Neural progenitor cell (in vitro differentiated cells): Measurements from ENCODE around the gene H2BK1. TPM values are rescaled to one million over a fixed set of nuclear protein-coding genes. Genes with fewer than 3 reads are reported as not detected.
A peak's percentile ranks its signal among the peaks of the same experiment; 100 is the strongest.

ENCODE experiments used
- DNase-seq: peaks from one replicate; pipeline ENCODE4 v3.0.0-alpha.2; 2016; ENCODE audit warnings: low spot score
- H2AFZ ChIP-seq: fragments of 200-600 bp; sonication (generic); replicated peaks from 2 replicates; pipeline ENCODE4 v1.6.1; 2016; ENCODE audit warnings: antibody characterized with exemption
- H3F3A ChIP-seq: fragments of 200-600 bp; sonication (generic); 2 replicates; pipeline ENCODE4 v1.6.1; 2016; ENCODE audit warnings: antibody characterized with exemption, low read depth
- H3K27ac ChIP-seq: fragments of 200-600 bp; sonication (generic); 2 replicates; pipeline ENCODE4 v1.5.1; 2016; ENCODE audit warnings: mild to moderate bottlenecking
- H3K27me3 ChIP-seq: fragments of 200-600 bp; sonication (generic); 2 replicates; pipeline ENCODE4 v1.6.1; 2016; ENCODE audit warnings: mild to moderate bottlenecking, moderate library complexity
- H3K36me3 ChIP-seq: fragments of 200-600 bp; sonication (generic); 2 replicates; pipeline ENCODE4 v1.5.1; 2016
- H3K4me1 ChIP-seq: fragments of 200-600 bp; sonication (generic); 2 replicates; pipeline ENCODE4 v1.6.1; 2016; ENCODE audit warnings: mixed run types
- H3K4me2 ChIP-seq: fragments of 200-600 bp; sonication (generic); 2 replicates; pipeline ENCODE4 v1.6.1; 2016
- H3K4me3 ChIP-seq: fragments of 200-600 bp; sonication (generic); 2 replicates; pipeline ENCODE4 v1.5.1; 2016
- H3K79me2 ChIP-seq: fragments of 200-600 bp; sonication (generic); 2 replicates; pipeline ENCODE4 v1.6.1; 2016; ENCODE audit warnings: low read depth
- H3K9ac ChIP-seq: fragments of 200-600 bp; sonication (generic); 2 replicates; pipeline ENCODE4 v1.6.1; 2016
- H3K9me3 ChIP-seq: fragments of 200-600 bp; sonication (generic); 2 replicates; pipeline ENCODE4 v1.5.1; 2016; ENCODE audit warnings: low read depth
- H4K20me1 ChIP-seq: fragments of 200-600 bp; sonication (generic); 2 replicates; pipeline ENCODE4 v1.6.1; 2016; ENCODE audit warnings: low read depth
- H3K27ac Mint-ChIP-seq: 3 replicates; pipeline ENCODE4 v1.8.0; 2021; ENCODE audit warnings: mixed read lengths
- H3K27me3 Mint-ChIP-seq: 2 replicates; pipeline ENCODE4 v1.8.0; 2022; ENCODE audit warnings: low read depth, mild to moderate bottlenecking, inconsistent platforms, moderate library complexity, mixed read lengths; ENCODE audit not compliant: insufficient read depth
- H3K36me3 Mint-ChIP-seq: 3 replicates; pipeline ENCODE4 v1.8.0; 2021; ENCODE audit warnings: mixed read lengths
- H3K4me1 Mint-ChIP-seq: 3 replicates; pipeline ENCODE4 v1.8.0; 2021; ENCODE audit warnings: mixed read lengths
- H3K4me3 Mint-ChIP-seq: 3 replicates; pipeline ENCODE4 v1.8.0; 2021; ENCODE audit warnings: mild to moderate bottlenecking, moderate library complexity, mixed read lengths
- H3K9me3 Mint-ChIP-seq: 3 replicates; pipeline ENCODE4 v1.8.0; 2020; ENCODE audit warnings: mixed read lengths
- CTCF ChIP-seq: fragments of 200-600 bp; sonication (generic); IDR thresholded peaks from 2 replicates; pipeline ENCODE4 v1.5.1; 2017; ENCODE audit warnings: antibody characterized with exemption, mild to moderate bottlenecking
- EZH2 ChIP-seq: fragments of 200-600 bp; sonication (generic); IDR thresholded peaks from 2 replicates; pipeline ENCODE4 v1.6.1; 2017; ENCODE audit warnings: antibody characterized with exemption, mild to moderate bottlenecking, moderate library complexity
- EZH2phosphoT487 ChIP-seq: fragments of 200-600 bp; sonication (generic); IDR thresholded peaks from 2 replicates; pipeline ENCODE4 v1.6.1; 2017; ENCODE audit warnings: antibody characterized with exemption
- total RNA-seq: library from RNA; depleted of rRNA; stranded (reverse); fragments of >200 nt; gene quantifications from 2 replicates; pipeline ENCODE4 v1.2.3, GENCODE V29; 2015; ENCODE audit warnings: low replicate concordance

The H2BK1 gene
- total RNA-seq, 1 donor from 2014 or later = not detected

- Mint-ChIP-seq H3K4me3 (peak overlapping the region; percentile 67), H3K9me3 (no peaks in the 10 kb centered on the region), H3K27me3 (peaks cover 12% of the 10 kb centered on the region), H3K27ac (peak overlapping the region; percentile 85), H3K36me3 (peaks cover 20% of the 10 kb centered on the region), H3K4me1 (peaks cover 29% of the 10 kb centered on the region)
- no peak overlapping the region for H3K9ac ChIP-seq
- no peaks in the 10 kb centered on the region for H3K9me3 ChIP-seq
- no peaks in the 10 kb centered on the region for H3K79me2 ChIP-seq
- peaks cover 23% of the 10 kb centered on the region for H4K20me1 ChIP-seq
- peaks cover 16% of the 10 kb centered on the region for H3F3A ChIP-seq
- H3K4me3 ChIP-seq = no peak overlapping the region
- peaks cover 18% of the 10 kb centered on the region for H3K27me3 ChIP-seq
- H2AFZ ChIP-seq = no peak overlapping the region
- DNase-seq = no peak
- no peak overlapping the region for H3K27ac ChIP-seq
- peaks cover 32% of the 10 kb centered on the region for H3K4me1 ChIP-seq
- no peak overlapping the region for H3K4me2 ChIP-seq
- no peak for TF ChIP-seq EZH2phosphoT487
- no peak for TF ChIP-seq CTCF
- TF ChIP-seq EZH2 = no peak
- H3K36me3 ChIP-seq = no peaks in the 10 kb centered on the region
Observed at GRCh38 chr7:151240942-151241754, 30.9 kb upstream of the H2BK1 start.

- Histone ChIP-seq H3K27ac (no peak overlapping the region), H3K4me1 (peaks cover 26% of the 10 kb centered on the region), H3K79me2 (no peaks in the 10 kb centered on the region), H3F3A (peaks cover 10% of the 10 kb centered on the region), H3K9me3 (no peaks in the 10 kb centered on the region), H3K36me3 (no peaks in the 10 kb centered on the region), H3K4me3 (no peak overlapping the region), H4K20me1 (peaks cover 17% of the 10 kb centered on the region), H3K4me2 (no peak overlapping the region), H3K27me3 (peaks cover 12% of the 10 kb centered on the region), H3K9ac (no peak overlapping the region), H2AFZ (no peak overlapping the region)
- Mint-ChIP-seq H3K4me3 (no peak overlapping the region), H3K36me3 (peaks cover 20% of the 10 kb centered on the region), H3K4me1 (peaks cover 24% of the 10 kb centered on the region), H3K27ac (no peak overlapping the region), H3K9me3 (no peaks in the 10 kb centered on the region), H3K27me3 (peaks cover 10% of the 10 kb centered on the region)
- TF ChIP-seq CTCF = no peak
- DNase-seq = no peak
Observed at GRCh38 chr7:151240536-151240935, 30.2 kb upstream of the H2BK1 start.

GRCh38 chr7:151239837-151240459 is 29.7 kb upstream of the H2BK1 start:
- H3F3A ChIP-seq = peaks cover 5% of the 10 kb centered on the region
- H3K9me3 Mint-ChIP-seq = no peaks in the 10 kb centered on the region
- H3K4me3 Mint-ChIP-seq = peak overlapping the region; percentile 35
- no peak overlapping the region for H2AFZ ChIP-seq
- H3K27ac Mint-ChIP-seq = no peak overlapping the region
- peaks cover 6% of the 10 kb centered on the region for H3K27me3 ChIP-seq
- H4K20me1 ChIP-seq = peaks cover 13% of the 10 kb centered on the region
- no peak overlapping the region for H3K4me3 ChIP-seq
- H3K9me3 ChIP-seq = no peaks in the 10 kb centered on the region
- H3K79me2 ChIP-seq = peaks cover under 1% of the 10 kb centered on the region
- H3K4me2 ChIP-seq = no peak overlapping the region
- DNase-seq = no peak
- no peaks in the 10 kb centered on the region for H3K36me3 ChIP-seq
- peaks cover 20% of the 10 kb centered on the region for H3K36me3 Mint-ChIP-seq
- no peak for TF ChIP-seq EZH2phosphoT487
- no peak for TF ChIP-seq CTCF
- no peak for TF ChIP-seq EZH2
- H3K4me1 Mint-ChIP-seq = peaks cover 23% of the 10 kb centered on the region
- H3K9ac ChIP-seq = no peak overlapping the region
- H3K27me3 Mint-ChIP-seq = peaks cover 12% of the 10 kb centered on the region
- H3K27ac ChIP-seq = no peak overlapping the region
- H3K4me1 ChIP-seq = peaks cover 21% of the 10 kb centered on the region
